Heart right ventricle (tissue), 16 donors: Measurements from ENCODE around the gene LILRB3. TPM values are rescaled to one million over a fixed set of nuclear protein-coding genes. Genes with fewer than 3 reads are reported as not detected.
"Not testable (repeated sequence)": the region's sequence is repeated elsewhere in the genome, so short reads cannot be mapped to it uniquely, and the experiment has no call there.

Experiments used
- ATAC-seq, 8 donors: fragments of 200-7000 bp; cut with Tn5 transposase; one replicate each; pipeline ENCODE4 v1.9.1; 2020; ENCODE audit warnings: mild to moderate bottlenecking in 8 of 8, moderate library complexity in 8 of 8, moderate number of reproducible peaks in 1 of 8
- DNase-seq, 2 donors: peaks; one replicate each; pipeline ENCODE4 v3.0.0-alpha.2; 2020
- H3K27ac ChIP-seq, 10 donors: fragments of 200-600 bp; sonication (generic) in 2 of 10; one replicate each; pipeline versions ENCODE4 v1.5.0 to v1.8.0; 2020 to 2022; ENCODE audit warnings: mild to moderate bottlenecking in 3 of 10
- H3K27me3 ChIP-seq, 7 donors: fragments of 200-600 bp; one replicate each; pipeline ENCODE4 v1.8.0; 2021 to 2022; ENCODE audit warnings: mild to moderate bottlenecking in 2 of 7
- H3K36me3 ChIP-seq, 9 donors: fragments of 200-600 bp; sonication (generic) in 1 of 9; one replicate each; pipeline versions ENCODE4 v1.5.0 to v1.8.0; 2020 to 2022; ENCODE audit warnings: mild to moderate bottlenecking in 2 of 9
- H3K4me1 ChIP-seq, 9 donors: fragments of 200-600 bp; sonication (generic) in 1 of 9; one replicate each; pipeline versions ENCODE4 v1.5.0 to v1.8.0; 2020 to 2022; ENCODE audit warnings: mild to moderate bottlenecking in 4 of 9
- H3K4me3 ChIP-seq, 10 donors: fragments of 200-600 bp; sonication (generic) in 2 of 10; one replicate each; pipeline versions ENCODE4 v1.5.0 to v1.8.0; 2020 to 2022; ENCODE audit warnings: mild to moderate bottlenecking in 7 of 10, moderate library complexity in 2 of 10
- H3K9me3 ChIP-seq, 11 donors: fragments of 200-600 bp in 10 of 11; sonication (generic) in 2 of 11; one replicate each; pipeline versions ENCODE4 v1.5.0 to v1.8.0; 2013 to 2022; ENCODE audit warnings: mild to moderate bottlenecking in 2 of 11, control low read depth in 1 of 11, moderate library complexity in 1 of 11
- CTCF ChIP-seq, 9 donors: fragments of 200-600 bp; sonication (generic) in 2 of 9; IDR thresholded peaks; one replicate each; pipeline versions ENCODE4 v1.5.0 to v1.8.0; 2021 to 2022; ENCODE audit warnings: antibody characterized with exemption in 9 of 9, mild to moderate bottlenecking in 5 of 9, moderate library complexity in 1 of 9
- WGBS, 2 donors: extraction: QIAGEN DNeasy Blood & Tissue Kit; methylation state at CpG; one replicate each; pipeline ENCODE4 v1.1.7; 2013; ENCODE audit warnings: inconsistent platforms in 1 of 2; 5-methylcytosine and 5-hydroxymethylcytosine counted together
- intact Hi-C, 10 donors: fragments of 100-400 bp; cut with DNase I; formaldehyde crosslinking; loops; one replicate each; pipeline versions ENCODE4 v1.11.1 to v1.14.2; 2022
- polyA plus RNA-seq, 2 donors: library from polyadenylated mRNA; stranded (reverse); fragments of 200-250 nt; gene quantifications; one replicate each; pipeline ENCODE4 v1.2.3, GENCODE V29; 2013
- total RNA-seq, 10 donors: library from RNA; stranded (reverse); fragmentation: NEBNext Ultra II Directional in 3 of 10; extraction: Animal tissue kit (Norgen Biotek cat#: 25700) in 3 of 10; gene quantifications; one replicate each; pipeline versions ENCODE4 v1.2.1 to v1.2.4, GENCODE V29; 2021 to 2023
- donor health status: Arrhythmogenic right ventricular cardiomyopathy.
- donor health status: ischemic (EF 13 %, LVEDD 7.1; RV severe dilation, severe dysfunction).
- donor health status: healthy with polysubstance abuse.
- donor health status: DM: no; HTN: yes; CAD: no.
- donor health status: DM: no; HTN: no; CAD: no.
- donor health status: ischemic (EF 25% LVEDD 6.9; RV normal size, moderate dysfunction).
- donor health status: ischemic (EF 25% LVEDD 5.7; RV mildly dilated, moderate dysfunction).
- donor health status: healthy.
- donor health status: DM: yes; HTN: yes; CAD: no.
- donor health status: Ischemic cardiomyopathy.
- donor health status: ischemic (EF 35%, LVEDD 5.7; RV mildly dilated, moderate dysfunction).
- donor health status: nonischemic (EF 11% LVEDD 7.7; RV severe dilation, severe dysfunction).
- donor health status: DM: yes; HTN: yes; CAD: no.
- donor health status: PGD.
- donor health status: ischemic (EF 29% LVEDD 5.4; RV normal size, mild dysfunction).
- donor health status: nonischemic (EF 23%, LVEDD 6.1; RV moderate dilation, normal function).

Gene LILRB3
- total and polyA plus RNA-seq, 12 donors = 0.71 to 18.3 (median 2.3) TPM

GRCh38 chr19:54209058-54209810, 13.6 kb downstream of the LILRB3 start:
- TF ChIP-seq CTCF (IDR thresholded peaks at IDR 0.05) = no peak
- Histone ChIP-seq H3K27me3 (no peaks in the 10 kb centered on the region), H3K4me1 (peaks cover 12 to 73% (median 58%) of the 10 kb centered on the region in 9 donors), H3K27ac (peak overlapping the region in 9 of 10 donors; percentile 6 to 96 (median 78)), H3K36me3 (peaks cover 0 to 50% (median 35%) of the 10 kb centered on the region in 9 donors), H3K4me3 (peak overlapping the region in 1 of 10 donors; percentile 34), H3K9me3 (no peaks in the 10 kb centered on the region)
- ATAC-seq (peak in 6 of 8 donors; percentile 0 to 36 (median 6)), DNase-seq (no peak)
- 52 to 61% methylated on average over 24 of the region's 24 CpGs for WGBS, 2 donors
- intact Hi-C loops = no loop called here

GRCh38 chr19:54208784-54209057, 14.1 kb downstream of the LILRB3 start:
- WGBS, 2 donors = 79 to 82% methylated on average over 8 of the region's 8 CpGs
- H3K36me3 ChIP-seq = peaks cover 0 to 55% (median 40%) of the 10 kb centered on the region in 9 donors
- peaks cover 12 to 78% (median 63%) of the 10 kb centered on the region in 9 donors for H3K4me1 ChIP-seq
- peak overlapping the region in 8 of 10 donors; percentile 54 to 96 (median 78) for H3K27ac ChIP-seq
- H3K9me3 ChIP-seq = no peaks in the 10 kb centered on the region
- TF ChIP-seq CTCF (IDR thresholded peaks at IDR 0.05) = no peak
- H3K27me3 ChIP-seq = no peaks in the 10 kb centered on the region
- ATAC-seq = no peak
- intact Hi-C loops = no loop called here
- H3K4me3 ChIP-seq = peak overlapping the region in 1 of 10 donors; percentile 25
- no peak for DNase-seq

GRCh38 chr19:54207983-54208783, 14.6 kb downstream of the LILRB3 start:
- H3K4me1 ChIP-seq = peaks cover 13 to 84% (median 68%) of the 10 kb centered on the region in 9 donors
- ATAC-seq (peak; percentile 54 to 79 (median 63)), DNase-seq (peak in 1 of 2 donors; percentile 78)
- H3K36me3 ChIP-seq = peaks cover 0 to 60% (median 43%) of the 10 kb centered on the region in 9 donors
- no peaks in the 10 kb centered on the region for H3K27me3 ChIP-seq
- no peaks in the 10 kb centered on the region for H3K9me3 ChIP-seq
- intact Hi-C loops = no loop called here
- 64 to 70% methylated on average over 18 of the region's 18 CpGs for WGBS, 2 donors
- H3K4me3 ChIP-seq = peak overlapping the region in 1 of 10 donors; percentile 54
- peak overlapping the region in 9 of 10 donors; percentile 36 to 99 (median 78) for H3K27ac ChIP-seq
- no peak for TF ChIP-seq CTCF (IDR thresholded peaks at IDR 0.05)

GRCh38 chr19:54207676-54207982, 15.2 kb downstream of the LILRB3 start:
- WGBS, 2 donors = 75 to 78% methylated on average over 5 of the region's 5 CpGs
- no peak for TF ChIP-seq CTCF (IDR thresholded peaks at IDR 0.05)
- Histone ChIP-seq H3K27me3 (no peaks in the 10 kb centered on the region), H3K27ac (peak overlapping the region in 8 of 10 donors; percentile 36 to 99 (median 63)), H3K36me3 (peaks cover 0 to 66% (median 49%) of the 10 kb centered on the region in 9 donors), H3K4me3 (peak overlapping the region in 1 of 10 donors; percentile 54), H3K4me1 (peaks cover 14 to 89% (median 74%) of the 10 kb centered on the region in 9 donors), H3K9me3 (no peaks in the 10 kb centered on the region)
- no peak for DNase-seq
- intact Hi-C loops = no loop called here
- peak in 1 of 8 donors; percentile 6 for ATAC-seq

- ATAC-seq, H3K9me3 ChIP-seq, intact Hi-C loops, H3K27me3 ChIP-seq: not testable (repeated sequence)
- Histone ChIP-seq H3K27ac (peak overlapping the region in 8 of 10 donors; percentile 36 to 99 (median 63)), H3K4me1 (peaks cover 14 to 94% (median 78%) of the 10 kb centered on the region in 9 donors), H3K4me3 (peak overlapping the region in 1 of 10 donors; percentile 54), H3K36me3 (peaks cover 0 to 70% (median 53%) of the 10 kb centered on the region in 9 donors)
- WGBS, 2 donors = 81% methylated on average over 21 to 23 of the region's 23 CpGs
- peak in 1 of 2 donors; percentile 21 for DNase-seq
Measured at GRCh38 chr19:54207193-54207592, 15.6 kb downstream of the LILRB3 start.
